HG02763 (cell line): Measurements from ENCODE around the gene MAPKAP1.

Experiments used
- ATAC-seq: cut with Tn5 transposase; IDR thresholded peaks from one replicate; pipeline ENCODE4 v1.9.1; 2021; ENCODE audit warnings: mild to moderate bottlenecking, moderate library complexity; ENCODE audit not compliant: unreplicated experiment

MAPKAP1 gene

GRCh38 chr9:125515983-125516940 lies 190.7 kb downstream of the MAPKAP1 start:
- no peak for ATAC-seq

- ATAC-seq: no peak
Observed at GRCh38 chr9:125515281-125515680, 191.7 kb downstream of the MAPKAP1 start.

GRCh38 chr9:125514468-125514867 lies 192.5 kb downstream of the MAPKAP1 start:
- no peak for ATAC-seq

GRCh38 chr9:125513668-125514413 lies 193.2 kb downstream of the MAPKAP1 start:
- peak; percentile 77 for ATAC-seq

- no peak for ATAC-seq
Observed at GRCh38 chr9:125513303-125513667, 193.7 kb downstream of the MAPKAP1 start.

- ATAC-seq: no peak
Observed at GRCh38 chr9:125511789-125512660, 195.0 kb downstream of the MAPKAP1 start.

GRCh38 chr9:125510980-125511379 lies 196.0 kb downstream of the MAPKAP1 start:
- ATAC-seq: no peak

- no peak for ATAC-seq
Observed at GRCh38 chr9:125509476-125509875, 197.5 kb downstream of the MAPKAP1 start.

- ATAC-seq: no peak
Observed at GRCh38 chr9:125508249-125508648, 198.8 kb downstream of the MAPKAP1 start.

- no peak for ATAC-seq
Observed at GRCh38 chr9:125507226-125507625, 199.8 kb downstream of the MAPKAP1 start.

GRCh38 chr9:125505988-125506438 lies 201.0 kb downstream of the MAPKAP1 start:
- ATAC-seq: no peak

GRCh38 chr9:125504616-125505015 lies 202.4 kb downstream of the MAPKAP1 start:
- no peak for ATAC-seq

GRCh38 chr9:125497906-125498305 lies 209.1 kb downstream of the MAPKAP1 start:
- ATAC-seq: no peak

- no peak for ATAC-seq
Observed at GRCh38 chr9:125497478-125497877, 209.5 kb downstream of the MAPKAP1 start.

- no peak for ATAC-seq
Observed at GRCh38 chr9:125496313-125496834, 210.6 kb downstream of the MAPKAP1 start.

- ATAC-seq: no peak
Observed at GRCh38 chr9:125495172-125496119, 211.6 kb downstream of the MAPKAP1 start.

GRCh38 chr9:125494653-125494915 lies 212.4 kb downstream of the MAPKAP1 start:
- no peak for ATAC-seq

- ATAC-seq: no peak
Observed at GRCh38 chr9:125493881-125494652, 212.9 kb downstream of the MAPKAP1 start.

GRCh38 chr9:125493384-125493783 lies 213.6 kb downstream of the MAPKAP1 start:
- no peak for ATAC-seq
